Measurements from ENCODE around the gene STYK1.

The STYK1 gene

GRCh38 chr12:10719482-10719881, 45.6 kb upstream of the STYK1 start:
- TF ChIP-seq CTCF (IDR thresholded peaks at IDR 0.05; ENCODE audit: low read length, missing control alignments) = no peak
- H3K4me3 ChIP-seq (replicated peaks; ENCODE audit: low read depth, low read length) = peak overlapping the region; percentile 92
- DNase-seq (ENCODE audit: low read depth) = no peak

GRCh38 chr12:10718279-10718821, 44.5 kb upstream of the STYK1 start:
- DNase-seq (ENCODE audit: low read depth) = peak; percentile 69
- no peak for TF ChIP-seq CTCF (IDR thresholded peaks at IDR 0.05; ENCODE audit: low read length, missing control alignments)
- H3K4me3 ChIP-seq (replicated peaks; ENCODE audit: low read depth, low read length) = peak overlapping the region; percentile 39

GRCh38 chr12:10717410-10717809, 43.6 kb upstream of the STYK1 start:
- TF ChIP-seq CTCF (IDR thresholded peaks at IDR 0.05; ENCODE audit: low read length, missing control alignments) = no peak
- H3K4me3 ChIP-seq (replicated peaks; ENCODE audit: low read depth, low read length) = peak overlapping the region; percentile 39
- peak; percentile 67 for DNase-seq (ENCODE audit: low read depth)

- peak overlapping the region; percentile 39 for H3K4me3 ChIP-seq (replicated peaks; ENCODE audit: low read depth, low read length)
- TF ChIP-seq CTCF (IDR thresholded peaks at IDR 0.05; ENCODE audit: low read length, missing control alignments) = no peak
- DNase-seq (ENCODE audit: low read depth) = peak; percentile 93
Observed at GRCh38 chr12:10716704-10717315, 43.0 kb upstream of the STYK1 start.

GRCh38 chr12:10716277-10716676, 42.4 kb upstream of the STYK1 start:
- DNase-seq (ENCODE audit: low read depth) = no peak
- no peak for TF ChIP-seq CTCF (IDR thresholded peaks at IDR 0.05; ENCODE audit: low read length, missing control alignments)
- peak overlapping the region; percentile 39 for H3K4me3 ChIP-seq (replicated peaks; ENCODE audit: low read depth, low read length)

- DNase-seq (ENCODE audit: low read depth) = no peak
Observed at GRCh38 chr12:10715491-10715890, 41.6 kb upstream of the STYK1 start.

More at GRCh38 chr12:10715491-10715890, 41.6 kb upstream of the STYK1 start:
- no peak for TF ChIP-seq CTCF (IDR thresholded peaks at IDR 0.05; ENCODE audit: low read length, missing control alignments)
- no peak overlapping the region for H3K4me3 ChIP-seq (replicated peaks; ENCODE audit: low read depth, low read length)

All from fibroblast of pulmonary artery (primary cell).